Activated T-helper 1 cell treated with Interleukin-2 at 50 U/mL for 16 hours (primary cell): ENCODE data around the gene RAD51C.
A peak's percentile ranks its signal among the peaks of the same experiment; 100 is the strongest.
"Not testable (repeated sequence)": the region's sequence is repeated elsewhere in the genome, so short reads cannot be mapped to it uniquely, and the experiment has no call there.

Experiments used
- DNase-seq: peaks from one replicate; pipeline ENCODE4 v3.0.0-alpha.2; 2020; ENCODE audit warnings: low read depth

RAD51C gene

DNA sequence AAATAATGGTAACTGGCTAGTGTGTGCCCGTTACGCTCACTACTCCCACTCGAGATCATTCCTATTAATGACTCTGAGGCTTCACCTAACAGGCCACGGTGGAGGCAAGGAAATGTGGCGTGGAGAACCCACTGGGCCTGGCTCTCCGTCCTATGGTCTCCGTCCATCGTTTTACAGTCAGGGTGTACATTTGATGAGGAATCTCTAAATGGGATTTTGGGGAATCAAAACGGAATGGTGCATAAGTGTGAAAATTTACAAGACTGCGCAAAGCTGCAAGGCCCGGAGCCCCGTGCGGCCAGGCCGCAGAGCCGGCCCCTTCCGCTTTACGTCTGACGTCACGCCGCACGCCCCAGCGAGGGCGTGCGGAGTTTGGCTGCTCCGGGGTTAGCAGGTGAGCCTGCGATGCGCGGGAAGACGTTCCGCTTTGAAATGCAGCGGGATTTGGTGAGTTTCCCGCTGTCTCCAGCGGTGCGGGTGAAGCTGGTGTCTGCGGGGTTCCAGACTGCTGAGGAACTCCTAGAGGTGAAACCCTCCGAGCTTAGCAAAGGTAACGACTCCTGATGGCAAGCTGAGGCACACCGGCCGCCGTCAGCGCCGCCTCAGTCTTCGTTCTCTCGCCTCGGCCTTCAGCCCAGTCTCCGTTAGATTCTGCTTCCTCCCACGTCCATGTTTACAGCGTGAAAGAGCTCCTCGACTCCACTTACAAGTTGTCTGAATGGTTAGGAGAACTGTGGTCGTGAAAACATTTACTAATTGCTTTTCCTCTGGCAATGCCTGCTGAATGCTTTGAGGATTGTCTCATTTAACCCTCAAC is at the start of gene RAD51C:
RAD51C (plus strand) TSS at position 364 of the 817 bp plus-strand sequence; CDS start at position 406, 42 bp downstream.
- DNase-seq, result peak; percentile 82

DNA sequence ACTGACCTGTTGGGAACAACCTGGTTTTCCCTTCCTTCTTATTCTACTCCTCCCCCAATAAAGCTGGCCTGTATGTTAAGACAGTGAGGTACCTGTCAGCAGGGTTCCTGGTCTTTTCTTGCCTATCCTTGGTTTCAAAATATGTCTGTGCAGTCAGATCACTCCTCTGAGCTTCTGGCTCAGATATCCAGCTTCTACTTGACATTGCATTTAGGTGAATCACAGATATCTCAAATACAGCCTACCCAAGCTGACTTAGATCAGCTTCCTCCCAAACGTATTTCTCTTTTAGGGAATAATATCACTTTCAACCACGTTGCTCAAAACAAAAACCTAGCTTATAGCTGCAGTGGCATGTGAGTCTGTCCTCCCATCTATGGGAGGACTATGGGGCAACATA is 49.3 kb upstream of the RAD51C start:
- no peak for DNase-seq

DNA sequence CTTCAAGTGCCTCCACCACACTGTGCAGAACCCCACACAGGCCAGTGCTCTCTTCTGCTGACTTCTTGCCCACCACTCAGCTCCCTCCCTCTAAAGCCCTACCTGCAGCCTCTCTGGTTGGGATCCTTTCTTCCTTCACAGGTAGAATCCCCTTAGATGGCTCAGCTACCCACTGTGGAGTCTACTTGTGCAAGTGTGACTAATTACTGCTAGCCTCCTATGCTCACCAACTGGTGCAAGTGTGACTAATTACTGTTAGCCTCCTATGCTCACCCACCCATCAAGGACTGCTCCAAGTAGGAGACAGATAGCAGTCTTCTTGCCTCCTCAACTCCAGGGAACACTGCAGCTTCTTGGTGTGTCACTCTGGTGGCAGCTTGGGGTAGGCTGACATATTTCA is 44.2 kb upstream of the RAD51C start:
- no peak for DNase-seq

DNA sequence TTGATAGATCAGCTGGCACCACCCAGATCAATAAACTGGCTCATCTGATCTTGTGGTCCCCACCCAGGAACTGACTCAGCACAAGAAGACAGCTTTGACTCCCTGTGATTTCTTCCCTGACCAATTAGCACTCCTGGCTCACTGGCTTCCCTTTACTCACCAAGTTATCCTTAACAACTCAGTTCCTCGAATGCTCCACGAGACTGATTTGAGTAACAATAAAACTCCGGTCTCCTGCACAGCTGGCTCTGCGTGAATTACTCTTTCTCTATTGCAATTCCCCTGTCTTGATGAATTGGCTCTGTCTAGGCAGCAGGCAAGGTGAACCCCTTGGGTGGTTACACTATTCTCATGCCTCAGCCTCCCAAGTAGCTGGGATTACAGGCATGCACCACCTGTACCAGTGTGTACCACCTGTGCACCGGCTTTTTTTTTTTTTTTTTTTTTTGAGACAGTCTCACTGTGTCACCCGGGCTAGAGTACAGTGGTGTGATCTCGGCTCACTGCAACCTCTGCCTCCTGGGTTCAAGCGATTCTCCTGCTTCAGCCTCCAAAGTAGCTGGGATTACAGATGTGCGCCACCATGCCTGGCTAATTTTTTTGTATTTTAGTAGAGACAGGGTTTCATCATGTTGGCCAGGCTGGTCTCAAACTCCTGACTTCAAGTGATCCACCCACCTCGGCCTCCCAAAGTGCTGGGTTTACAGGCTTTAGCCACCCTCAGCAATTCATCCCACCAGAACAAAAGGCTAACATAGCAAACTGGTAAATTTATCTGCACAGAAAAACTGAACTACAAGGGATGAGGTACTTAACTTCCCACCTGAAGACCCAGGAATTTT is 34.2 kb upstream of the RAD51C start:
- DNase-seq, result not testable (repeated sequence)

DNA sequence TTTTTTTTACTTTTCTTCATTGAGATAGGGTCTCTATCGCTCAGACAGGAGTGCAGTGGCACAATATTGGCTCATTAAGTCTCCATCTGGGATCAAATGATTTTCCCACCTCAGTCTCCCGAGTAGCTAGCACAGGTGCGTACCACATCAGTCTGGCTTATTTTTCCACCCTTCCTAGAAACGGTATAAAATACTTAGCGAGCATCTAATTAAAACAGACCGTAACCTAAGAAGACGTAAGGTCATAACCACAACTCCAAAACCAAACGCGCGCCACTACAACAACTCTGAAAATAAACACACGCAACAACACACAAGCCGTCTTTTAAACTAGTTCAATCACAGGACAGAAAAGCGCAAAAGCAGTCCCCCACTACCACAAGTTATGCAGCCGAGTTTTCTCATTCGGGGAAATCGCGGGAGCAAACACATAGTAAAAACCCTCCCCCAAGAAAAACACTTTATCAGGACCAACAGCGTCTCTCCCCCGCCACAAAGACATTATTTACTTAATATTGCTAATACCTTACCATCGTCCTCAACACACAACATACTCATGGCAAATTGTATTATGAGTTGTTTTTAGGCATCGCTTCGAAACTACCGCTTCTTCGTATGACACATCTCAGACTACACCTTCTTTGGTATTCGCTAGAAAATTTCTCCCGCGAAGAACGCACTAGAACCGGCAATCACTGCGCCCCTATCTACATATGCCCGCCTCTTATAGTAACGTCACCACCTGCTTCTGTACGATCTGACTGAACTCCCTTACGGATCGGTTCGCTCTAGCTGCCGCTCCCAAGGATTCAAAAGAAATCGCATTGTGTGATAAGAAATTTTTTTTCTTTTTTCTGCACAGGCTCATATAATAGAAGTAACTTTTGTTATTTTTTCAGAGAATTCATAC is 33.3 kb upstream of the RAD51C start:
- DNase-seq, result peak; percentile 48

DNA sequence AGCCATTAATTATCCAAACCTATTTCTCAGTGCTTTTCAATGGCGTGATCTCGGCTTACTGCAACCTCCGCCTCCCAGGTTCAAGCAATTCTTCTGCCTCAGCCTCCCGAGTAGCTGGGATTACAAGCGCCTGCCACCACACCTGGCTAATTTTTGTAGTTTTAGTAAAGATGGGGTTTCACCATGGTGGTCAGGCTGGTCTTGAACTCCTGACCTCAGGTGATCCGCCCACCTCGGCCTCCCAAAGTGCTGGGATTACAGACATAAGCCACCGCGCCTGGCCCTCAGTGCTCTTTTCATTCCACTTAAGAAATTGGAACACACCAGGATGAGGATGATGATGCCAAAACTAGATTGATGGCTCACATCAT is 32.7 kb upstream of the RAD51C start:
- DNase-seq, result not testable (repeated sequence)

DNA sequence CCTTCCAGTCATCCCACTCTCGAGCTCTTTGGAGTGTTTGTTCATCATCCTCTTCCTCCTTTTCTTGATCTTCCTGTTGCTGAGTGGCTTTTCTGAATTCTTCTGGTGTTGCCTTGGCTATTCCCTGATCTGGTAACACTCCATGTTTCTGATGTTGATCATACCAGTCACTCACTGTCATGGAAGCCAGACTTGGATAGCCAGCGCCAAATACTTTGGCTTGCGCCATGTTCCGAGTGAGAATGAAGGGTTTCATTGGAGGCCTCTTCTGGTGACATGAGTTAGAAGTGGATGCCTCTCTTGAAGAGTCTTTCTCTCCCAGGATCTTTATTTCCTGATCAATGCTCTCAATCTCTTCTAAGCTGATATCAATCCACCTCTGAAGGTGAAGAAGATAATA is 31.8 kb upstream of the RAD51C start:
- DNase-seq, result no peak

DNA sequence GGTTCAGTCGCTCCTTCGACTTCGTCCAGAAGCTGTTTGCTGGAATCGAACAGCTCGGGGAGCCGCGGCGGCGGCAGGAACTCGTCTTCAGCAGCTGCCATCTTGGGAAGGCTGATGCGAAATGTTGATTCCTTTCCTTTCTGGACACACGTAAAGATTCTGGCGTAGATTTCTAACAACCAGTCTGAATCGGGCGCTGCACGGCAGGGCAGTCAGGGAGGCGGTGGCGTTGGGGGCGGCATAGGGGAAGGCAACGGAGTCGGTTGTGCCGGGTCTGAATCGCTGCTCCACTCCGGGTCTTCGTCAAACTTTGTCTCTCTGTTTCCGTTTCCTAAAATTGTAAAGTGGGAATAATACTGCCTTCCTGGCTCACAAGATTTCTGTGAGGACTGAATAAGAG is 30.9 kb upstream of the RAD51C start:
- no peak for DNase-seq

DNA sequence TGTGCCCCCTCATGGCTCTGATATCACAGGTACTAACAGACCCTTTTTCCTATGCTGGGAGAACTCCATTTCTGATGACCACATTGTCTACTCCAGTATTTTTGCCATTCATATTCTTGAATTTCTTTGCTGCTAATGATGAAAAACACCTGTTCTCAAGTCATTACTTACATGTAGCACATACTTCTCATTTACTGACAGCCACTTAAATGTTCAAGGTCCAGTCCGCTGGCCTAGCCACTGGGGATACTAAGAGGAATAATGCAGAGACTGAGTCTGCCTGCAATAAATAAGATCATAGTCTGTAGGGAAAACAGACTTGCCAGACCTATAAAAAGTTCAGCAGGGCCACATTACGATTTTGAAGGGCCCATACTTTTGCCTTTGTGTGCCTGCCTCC is 28.1 kb upstream of the RAD51C start:
- no peak for DNase-seq

DNA sequence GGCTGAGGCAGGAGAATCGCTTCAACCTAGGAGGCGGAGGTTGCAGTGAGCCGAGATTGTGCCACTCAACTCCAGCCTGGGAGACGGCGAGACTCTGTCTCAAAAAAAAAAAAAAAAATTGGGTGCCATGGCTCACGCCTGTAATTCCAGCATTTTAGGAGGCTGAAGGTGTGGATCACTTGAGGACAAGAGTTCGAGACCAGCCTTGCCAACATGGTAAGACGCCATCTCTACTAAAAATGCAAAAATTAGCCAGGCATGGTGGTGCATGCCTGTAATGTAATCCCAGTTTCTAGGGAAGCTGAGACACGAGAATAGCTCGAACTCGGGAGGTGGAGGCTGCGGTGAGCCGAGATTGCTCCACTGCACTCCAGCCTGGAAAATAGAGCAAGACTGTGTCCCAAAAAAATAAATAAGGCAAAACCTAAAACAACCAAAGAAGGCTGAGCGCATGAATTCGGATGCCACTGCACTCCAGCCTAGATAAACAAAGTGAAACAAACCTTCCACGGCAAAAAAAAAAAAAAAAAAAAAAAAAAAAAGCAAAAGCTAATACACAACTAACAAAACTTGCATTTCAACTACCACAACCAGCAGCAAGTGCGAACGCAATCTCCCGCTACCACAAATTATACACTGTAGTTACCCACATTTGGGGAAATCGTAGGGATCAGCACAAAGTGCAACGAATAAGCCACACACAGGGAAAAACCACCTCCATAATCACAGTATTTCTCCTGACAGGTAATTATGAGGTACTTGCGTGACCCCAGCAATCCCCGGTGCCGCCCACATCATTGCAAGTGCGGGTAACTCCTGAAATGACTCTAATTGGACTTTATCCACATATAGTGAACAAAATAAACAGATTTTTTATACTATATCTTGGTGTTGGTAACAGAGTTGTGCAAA is 26.2 kb upstream of the RAD51C start:
- DNase-seq, result no peak

DNA sequence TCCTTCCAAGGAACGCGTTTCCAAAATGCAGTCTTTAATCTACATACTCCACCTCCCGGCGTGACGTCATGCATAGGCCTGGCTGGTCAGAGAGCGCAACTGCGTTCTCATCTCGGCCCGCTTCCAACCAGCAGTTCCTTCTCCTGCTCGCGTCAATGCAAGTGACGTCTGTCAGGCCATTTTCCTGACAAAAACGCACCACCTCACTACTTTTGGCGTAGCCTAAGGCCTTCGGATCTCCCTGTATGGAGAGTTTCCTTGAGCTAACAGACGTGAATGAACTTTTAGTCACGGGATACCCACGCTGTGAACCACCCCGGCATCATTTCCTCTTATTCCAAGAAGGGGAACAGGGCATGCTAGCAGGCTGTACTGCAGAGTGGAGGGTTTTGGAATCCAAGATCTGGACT is 25.5 kb upstream of the RAD51C start:
- peak; percentile 4 for DNase-seq

DNA sequence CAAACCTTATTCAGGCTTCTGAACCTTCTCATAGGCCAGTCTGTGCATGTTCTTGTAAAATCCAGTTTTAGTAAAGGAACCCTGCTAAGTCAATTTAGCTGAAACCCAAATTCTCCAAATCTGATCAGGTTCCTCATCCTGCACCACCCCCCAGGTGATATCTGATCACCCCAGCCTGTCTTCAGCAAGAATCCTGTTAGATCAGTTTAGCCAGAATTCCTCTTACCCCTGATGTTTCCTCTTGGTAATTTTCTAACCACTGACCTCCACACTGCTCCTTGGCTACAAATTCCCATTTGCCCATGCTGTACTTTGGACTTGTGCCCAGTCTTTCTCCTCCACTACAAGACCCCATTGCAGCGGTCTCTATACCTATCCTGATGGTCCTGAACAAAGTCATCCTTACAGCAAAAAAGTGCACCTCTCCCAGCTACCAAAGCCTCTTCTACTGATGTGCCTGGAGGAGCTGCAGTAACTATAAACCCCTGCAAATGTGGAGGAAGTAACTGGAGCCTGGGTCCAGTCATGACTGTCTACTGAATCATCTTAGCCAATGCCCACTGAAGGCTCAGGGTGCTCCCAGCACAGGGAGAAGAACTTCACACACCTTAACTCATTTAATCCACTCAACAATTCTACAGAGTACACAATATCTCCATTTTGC is 24.3 kb upstream of the RAD51C start:
- DNase-seq, result no peak

DNA sequence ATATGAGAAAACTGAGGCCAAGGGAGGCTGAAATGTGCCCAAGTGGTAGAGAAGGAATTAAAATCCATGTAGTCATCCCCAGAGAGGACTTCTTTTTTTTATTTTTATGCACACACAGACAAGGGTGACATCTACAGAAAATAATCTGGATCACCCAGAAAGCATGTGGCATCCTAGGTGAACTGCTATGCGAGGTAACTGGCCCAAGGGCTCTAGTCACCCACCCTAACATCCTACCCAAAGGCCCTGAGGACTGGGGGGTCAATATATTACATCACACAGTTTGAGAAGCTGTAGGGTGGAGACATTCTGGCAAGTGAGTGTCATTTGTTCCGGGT is 23.8 kb upstream of the RAD51C start:
- no peak for DNase-seq

DNA sequence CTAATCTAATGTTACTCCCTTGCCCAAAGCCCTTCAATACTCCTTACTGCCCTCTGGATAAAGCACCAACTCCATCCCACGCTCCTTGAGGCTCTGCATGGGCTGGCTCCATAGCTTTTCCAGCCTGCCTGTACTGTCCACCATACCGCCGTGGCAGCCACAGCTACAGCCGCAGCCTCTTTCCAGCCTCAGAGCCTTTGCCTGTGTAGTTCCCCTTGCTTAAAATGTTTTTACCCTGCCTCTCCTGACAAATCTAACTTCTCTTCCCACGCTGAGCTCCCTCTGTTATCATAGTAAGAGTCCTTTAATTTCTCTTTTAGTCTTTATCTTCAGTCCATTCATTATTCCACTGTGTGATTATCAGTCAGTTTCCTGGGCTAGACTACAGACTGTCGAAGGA is 22.5 kb upstream of the RAD51C start:
- no peak for DNase-seq

DNA sequence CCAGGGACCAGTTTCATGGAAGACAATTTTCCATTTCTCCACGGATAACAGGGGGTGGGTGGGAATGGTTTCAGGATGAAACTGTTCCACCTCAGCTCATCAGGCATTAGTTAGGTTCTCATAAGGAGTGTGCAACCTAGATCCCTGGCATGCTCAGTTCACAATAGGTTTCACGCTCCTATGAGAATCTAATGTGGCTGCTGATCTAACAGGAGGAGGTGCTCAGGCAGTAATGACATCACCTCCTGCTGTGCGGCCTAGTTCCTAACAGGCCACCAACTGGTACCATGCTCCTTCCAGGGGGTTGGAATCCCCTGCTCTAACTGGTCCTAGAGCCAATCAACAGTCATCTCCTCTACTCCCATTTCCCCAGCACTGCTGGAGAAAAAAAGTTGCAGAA is 20.4 kb upstream of the RAD51C start:
- DNase-seq, result no peak

DNA sequence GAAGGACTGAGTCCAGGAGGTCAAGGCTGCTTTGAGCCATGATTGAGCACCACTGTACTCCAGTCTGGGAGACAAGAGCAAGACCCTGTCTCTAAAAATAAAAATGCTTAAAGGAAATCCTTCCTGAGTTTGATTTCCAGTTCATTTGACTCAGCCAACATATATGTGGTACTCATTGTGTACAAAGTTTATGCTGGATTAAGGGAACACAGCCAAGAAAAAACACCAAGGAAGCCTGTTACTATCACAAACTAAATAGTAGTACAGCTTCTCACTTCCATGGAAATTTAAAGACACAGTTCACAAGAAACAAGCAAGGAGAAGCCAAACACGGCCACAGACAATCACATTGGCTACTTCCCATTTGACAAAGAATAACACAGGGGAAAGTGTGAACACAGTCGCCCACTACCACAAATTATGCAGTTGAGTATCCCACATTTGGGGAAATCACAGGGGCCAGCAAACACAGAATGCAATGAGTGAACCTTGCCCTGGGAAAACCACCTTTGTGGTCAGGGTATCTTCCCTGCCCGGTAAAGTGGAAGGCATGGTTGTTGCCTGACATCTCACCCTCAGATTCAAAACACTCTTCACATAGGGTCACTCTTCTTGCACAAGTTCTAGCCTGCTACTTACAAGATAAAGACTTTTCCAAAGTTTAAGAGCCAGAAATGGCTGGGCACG is 15.1 kb upstream of the RAD51C start:
- no peak for DNase-seq

DNA sequence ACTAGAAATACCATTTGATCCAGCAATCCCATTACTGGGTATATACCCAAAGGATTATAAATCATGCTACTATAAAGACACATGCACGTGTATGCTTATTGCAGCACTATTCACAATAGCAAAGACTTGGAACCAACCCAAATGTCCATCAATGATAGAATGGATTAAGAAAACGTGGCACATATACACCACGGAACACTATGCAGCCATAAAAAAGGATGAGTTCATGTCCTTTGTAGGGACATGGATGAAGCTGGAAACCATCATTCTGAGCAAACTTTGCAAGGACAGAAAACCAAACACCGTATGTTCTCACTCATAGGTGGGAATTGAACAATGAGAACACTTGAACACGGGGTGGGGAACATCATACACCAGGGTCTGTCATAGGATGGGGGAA is 14.1 kb upstream of the RAD51C start:
- DNase-seq, result not testable (repeated sequence)

DNA sequence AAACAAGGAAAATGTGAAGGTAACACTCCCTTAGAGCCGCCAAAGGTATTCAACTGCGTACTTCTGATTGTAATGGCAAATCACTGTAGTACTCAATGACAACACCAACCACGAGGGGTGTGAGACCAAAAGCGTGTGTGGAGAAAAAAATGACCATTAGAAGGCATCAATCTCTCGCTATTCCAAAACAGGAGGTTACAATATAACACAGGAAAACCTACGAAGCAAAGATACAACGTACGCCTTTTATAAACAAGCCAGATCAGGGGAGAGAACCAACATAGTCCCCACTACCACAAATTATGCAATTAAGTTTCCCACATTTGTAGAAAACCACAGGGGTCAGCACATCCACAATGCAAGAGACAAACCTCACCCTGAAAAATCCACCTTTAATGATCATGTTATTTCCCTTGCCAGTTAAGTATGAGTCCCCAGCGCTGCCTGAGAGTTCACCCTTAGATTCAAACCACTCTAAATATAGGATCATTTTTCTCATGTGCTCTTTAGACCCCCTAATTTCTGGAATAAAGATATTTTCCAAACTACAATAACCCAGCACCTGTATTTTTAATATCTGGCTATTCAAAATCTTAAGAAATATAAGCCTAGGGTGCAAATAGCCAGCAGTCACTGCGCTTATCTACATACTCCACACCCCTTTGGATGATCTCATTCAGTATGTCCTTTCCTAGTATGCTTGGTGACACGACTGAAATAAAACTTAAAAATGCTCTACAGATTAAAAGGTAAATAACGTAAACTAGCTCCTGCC is 13.0 kb upstream of the RAD51C start:
- no peak for DNase-seq

DNA sequence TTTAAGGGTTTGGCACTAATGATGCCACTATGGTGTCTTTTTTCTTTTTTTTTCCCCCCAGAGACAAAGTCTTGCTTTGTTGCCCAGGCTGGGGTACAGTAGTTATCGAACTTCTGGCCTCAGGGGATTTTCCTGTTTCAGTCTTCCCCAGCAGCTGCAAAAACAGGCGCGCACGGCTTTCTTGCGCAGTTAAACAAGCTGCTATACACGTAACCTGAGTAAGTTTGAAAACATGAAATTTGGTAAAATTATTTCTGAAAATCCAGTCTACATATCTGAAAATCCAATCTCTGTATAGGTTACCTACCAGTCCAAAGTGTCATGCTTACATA is 12.4 kb upstream of the RAD51C start:
- no peak for DNase-seq

DNA sequence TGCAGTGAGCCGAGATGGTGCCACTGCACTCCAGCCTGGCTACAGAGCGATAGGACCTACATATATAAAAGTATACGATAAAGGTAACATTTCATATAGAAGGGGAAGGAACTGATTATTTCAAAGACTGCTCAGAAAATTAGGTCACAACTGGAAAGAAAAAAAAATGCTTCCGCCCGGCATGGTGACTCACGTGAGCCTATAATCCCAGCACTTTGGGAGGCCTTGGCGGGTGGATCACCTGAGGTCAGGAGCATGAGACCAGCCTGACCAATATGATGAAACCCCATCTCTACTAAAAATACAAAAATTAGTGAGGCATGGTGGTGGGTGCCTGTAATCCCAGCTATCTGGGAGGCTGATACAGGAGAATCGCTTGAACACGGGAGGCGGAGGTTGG is 8.4 kb upstream of the RAD51C start:
- no peak for DNase-seq
